K562 (cell line): ENCODE results near the gene ZNF224. TPM values are rescaled to one million over a fixed set of nuclear protein-coding genes. Genes with fewer than 3 reads are reported as not detected.

Experiments used
- BDP1 ChIP-seq: IDR thresholded peaks from 3 replicates; pipeline ENCODE4 v1.6.1; 2011; ENCODE audit not compliant: insufficient read length, insufficient read depth
- RBM22 ChIP-seq: fragments of 200-400 bp; formaldehyde crosslinking; IDR thresholded peaks from 2 replicates; pipeline ENCODE4 v1.6.1; 2018; ENCODE audit warnings: low read length, low read depth; ENCODE audit not compliant: poor library complexity, severe bottlenecking
- polyA plus RNA-seq, 8 experiments: library from polyadenylated mRNA; depleted of rRNA in 4 of 8; stranded (reverse) in 5 of 8; unstranded in 3 of 8; fragments of >200 nt; fragmentation: Nextera tagmentation in 2 of 8; fragmentation: Illumina TruSeq in 1 of 8; extraction: Ambion mirVana in 2 of 8; extraction: Trizol in 1 of 8; gene quantifications; 2 replicates each; pipeline versions ENCODE4 v1.2.1 to v1.2.3, GENCODE V29; 2011 to 2014; ENCODE audit warnings: inconsistent platforms in 1 of 8, missing spikeins in 1 of 8
- total RNA-seq, 7 experiments: library from RNA; depleted of rRNA in 6 of 7; stranded (reverse); fragments of >200 nt in 6 of 7; fragmentation: Illumina TruSeq in 2 of 7; extraction: Trizol in 2 of 7; gene quantifications; 2 replicates each; pipeline versions ENCODE4 v1.2.1 to v1.2.3, GENCODE V29; 2011 to 2021; ENCODE audit warnings: low replicate concordance in 1 of 7
- TF ChIP-seq, protein P1 (sequence below), 2 experiments: IDR thresholded peaks; 2 replicates each; pipeline ENCODE4 v1.6.1; 2012; ENCODE audit warnings: improper control_type of control experiment in 2 of 2, low read depth in 2 of 2, low read length in 2 of 2, borderline replicate concordance in 1 of 2
- TF ChIP-seq, protein P2 (sequence below): fragments of 250-450 bp; sonication (Bioruptor Pico); IDR thresholded peaks from 2 replicates; pipeline ENCODE4 v1.5.0; 2020; ENCODE audit warnings: mild to moderate bottlenecking
- TF ChIP-seq, protein P3 (sequence below): fragments of 450-650 bp; formaldehyde crosslinking; IDR thresholded peaks from 2 replicates; pipeline ENCODE4 v1.4.0; 2022; ENCODE audit warnings: missing genetic modification characterization

The ZNF224 gene
- total and polyA plus RNA-seq, 9 of the 15 experiments (the other 6 are each of a cell fraction or from before 2014, with no cell fraction given) = 4.4 to 15.6 (median 10.0) TPM

DNA sequence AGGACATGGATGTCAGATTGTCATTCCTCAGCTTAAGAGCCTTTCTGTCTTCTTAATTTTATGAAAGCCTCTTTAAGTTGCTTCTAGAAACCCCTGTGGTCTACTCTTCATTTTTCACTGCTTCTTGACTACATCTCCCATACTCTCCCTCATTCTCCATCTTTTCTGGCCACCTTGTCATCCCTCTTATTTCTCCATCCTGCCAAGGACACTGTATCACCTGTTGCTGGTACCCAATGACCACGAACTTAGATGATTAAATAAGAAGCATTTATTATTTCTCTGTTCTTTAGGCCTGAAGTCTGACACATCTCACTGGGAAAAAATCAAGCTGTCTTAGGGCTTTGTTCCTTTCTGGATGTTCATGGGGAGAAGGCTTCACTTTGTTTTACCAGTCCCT is 33.1 kb upstream of the ZNF224 start (continued):
- TF ChIP-seq, protein P1, sequence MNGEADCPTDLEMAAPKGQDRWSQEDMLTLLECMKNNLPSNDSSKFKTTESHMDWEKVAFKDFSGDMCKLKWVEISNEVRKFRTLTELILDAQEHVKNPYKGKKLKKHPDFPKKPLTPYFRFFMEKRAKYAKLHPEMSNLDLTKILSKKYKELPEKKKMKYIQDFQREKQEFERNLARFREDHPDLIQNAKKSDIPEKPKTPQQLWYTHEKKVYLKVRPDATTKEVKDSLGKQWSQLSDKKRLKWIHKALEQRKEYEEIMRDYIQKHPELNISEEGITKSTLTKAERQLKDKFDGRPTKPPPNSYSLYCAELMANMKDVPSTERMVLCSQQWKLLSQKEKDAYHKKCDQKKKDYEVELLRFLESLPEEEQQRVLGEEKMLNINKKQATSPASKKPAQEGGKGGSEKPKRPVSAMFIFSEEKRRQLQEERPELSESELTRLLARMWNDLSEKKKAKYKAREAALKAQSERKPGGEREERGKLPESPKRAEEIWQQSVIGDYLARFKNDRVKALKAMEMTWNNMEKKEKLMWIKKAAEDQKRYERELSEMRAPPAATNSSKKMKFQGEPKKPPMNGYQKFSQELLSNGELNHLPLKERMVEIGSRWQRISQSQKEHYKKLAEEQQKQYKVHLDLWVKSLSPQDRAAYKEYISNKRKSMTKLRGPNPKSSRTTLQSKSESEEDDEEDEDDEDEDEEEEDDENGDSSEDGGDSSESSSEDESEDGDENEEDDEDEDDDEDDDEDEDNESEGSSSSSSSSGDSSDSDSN (IDR thresholded peaks at IDR 0.05; ENCODE audit: borderline replicate concordance in 1 of 2, low read depth in 2 of 2, low read length in 2 of 2) = no peak
- TF ChIP-seq, protein P2, sequence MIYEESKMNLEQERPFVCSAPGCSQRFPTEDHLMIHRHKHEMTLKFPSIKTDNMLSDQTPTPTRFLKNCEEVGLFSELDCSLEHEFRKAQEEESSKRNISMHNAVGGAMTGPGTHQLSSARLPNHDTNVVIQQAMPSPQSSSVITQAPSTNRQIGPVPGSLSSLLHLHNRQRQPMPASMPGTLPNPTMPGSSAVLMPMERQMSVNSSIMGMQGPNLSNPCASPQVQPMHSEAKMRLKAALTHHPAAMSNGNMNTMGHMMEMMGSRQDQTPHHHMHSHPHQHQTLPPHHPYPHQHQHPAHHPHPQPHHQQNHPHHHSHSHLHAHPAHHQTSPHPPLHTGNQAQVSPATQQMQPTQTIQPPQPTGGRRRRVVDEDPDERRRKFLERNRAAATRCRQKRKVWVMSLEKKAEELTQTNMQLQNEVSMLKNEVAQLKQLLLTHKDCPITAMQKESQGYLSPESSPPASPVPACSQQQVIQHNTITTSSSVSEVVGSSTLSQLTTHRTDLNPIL (CRISPR knock-in tag) = no peak
- no peak for TF ChIP-seq BDP1
- no peak for TF ChIP-seq RBM22
- TF ChIP-seq, protein P3, sequence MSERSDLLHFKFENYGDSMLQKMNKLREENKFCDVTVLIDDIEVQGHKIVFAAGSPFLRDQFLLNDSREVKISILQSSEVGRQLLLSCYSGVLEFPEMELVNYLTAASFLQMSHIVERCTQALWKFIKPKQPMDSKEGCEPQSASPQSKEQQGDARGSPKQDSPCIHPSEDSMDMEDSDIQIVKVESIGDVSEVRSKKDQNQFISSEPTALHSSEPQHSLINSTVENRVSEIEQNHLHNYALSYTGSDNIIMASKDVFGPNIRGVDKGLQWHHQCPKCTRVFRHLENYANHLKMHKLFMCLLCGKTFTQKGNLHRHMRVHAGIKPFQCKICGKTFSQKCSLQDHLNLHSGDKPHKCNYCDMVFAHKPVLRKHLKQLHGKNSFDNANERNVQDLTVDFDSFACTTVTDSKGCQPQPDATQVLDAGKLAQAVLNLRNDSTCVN (CRISPR knock-in tag) = no peak
